B cell (primary cell): ENCODE results near the gene ARHGEF38.

ENCODE experiments used
- CTCF ChIP-seq: fragments of 200-600 bp; IDR thresholded peaks from one replicate; pipeline ENCODE4 v1.8.0; 2022; ENCODE audit warnings: antibody characterized with exemption, mild to moderate bottlenecking
- EZH2 ChIP-seq: IDR thresholded peaks from 2 replicates; pipeline ENCODE4 v1.6.1; 2012; ENCODE audit warnings: borderline replicate concordance, low read depth, mild to moderate bottlenecking, moderate library complexity, low read length; ENCODE audit not compliant: insufficient read depth, poor library complexity, severe bottlenecking

GRCh38 chr4:105645440-105645839 lies 93.0 kb downstream of the ARHGEF38 start:
- no peak for TF ChIP-seq CTCF
- no peak for TF ChIP-seq EZH2
